Common myeloid progenitor, CD34-positive (primary cell): ENCODE results near the gene MCF2L. TPM values are rescaled to one million over a fixed set of nuclear protein-coding genes. Genes with fewer than 3 reads are reported as not detected.

Source experiments
- CTCF ChIA-PET: fragments of 350-600 bp; sonication (Branson Sonifier 250); formaldehyde crosslinking; loops from one replicate; lab custom pipeline; 2021; ENCODE audit warnings: antibody characterized with exemption; lab: Charles Lee
- POLR2A ChIA-PET: fragments of 350-600 bp; sonication (Branson Sonifier 250); formaldehyde crosslinking; loops from one replicate; lab custom pipeline; 2021; ENCODE audit warnings: antibody characterized with exemption; lab: Charles Lee
- DNase-seq, 3 donors: peaks; one replicate each; pipeline versions ENCODE4 v3.0.0 to v3.0.0-alpha.2; 2013
- H3K27ac ChIP-seq, 2 experiments: 1 replicate in 1 of 2; 2 replicates in 1 of 2; pipeline ENCODE4 v1.7.0; 2013; ENCODE audit warnings: inconsistent platforms in 2 of 2, low read length in 2 of 2, mild to moderate bottlenecking in 2 of 2, low read depth in 1 of 2, moderate library complexity in 1 of 2; ENCODE audit not compliant: severe bottlenecking in 2 of 2, insufficient read depth in 1 of 2, poor library complexity in 1 of 2
- H3K27me3 ChIP-seq, 5 experiments: replicated peaks in 2 of 5; 1 replicate in 3 of 5; 2 replicates in 2 of 5; pipeline versions ENCODE4 v1.6.1 to v1.7.0; 2013; ENCODE audit warnings: low read length in 4 of 5, mild to moderate bottlenecking in 2 of 5, moderate library complexity in 2 of 5, inconsistent platforms in 1 of 5; ENCODE audit not compliant: insufficient read depth in 5 of 5, control insufficient read depth in 4 of 5
- H3K36me3 ChIP-seq, 4 experiments: 1 replicate in 2 of 4; 2 replicates in 2 of 4; pipeline versions ENCODE4 v1.6.1 to v1.7.0; 2013; ENCODE audit warnings: low read length in 3 of 4, control low read depth in 1 of 4, mild to moderate bottlenecking in 1 of 4; ENCODE audit not compliant: control insufficient read depth in 4 of 4, insufficient read depth in 4 of 4
- H3K4me1 ChIP-seq, 4 experiments: 1 replicate in 3 of 4; 2 replicates in 1 of 4; pipeline versions ENCODE4 v1.6.1 to v1.7.1; 2013; ENCODE audit warnings: low read length in 3 of 4, mild to moderate bottlenecking in 3 of 4, control low read depth in 1 of 4, inconsistent platforms in 1 of 4, moderate library complexity in 1 of 4; ENCODE audit not compliant: control insufficient read depth in 4 of 4, insufficient read depth in 4 of 4; ENCODE audit errors: control extremely low read depth in 1 of 4
- H3K4me3 ChIP-seq, 7 experiments: 1 replicate in 4 of 7; 2 replicates in 3 of 7; pipeline versions ENCODE4 v1.5.1 to v1.7.0; 2013; ENCODE audit warnings: mild to moderate bottlenecking in 7 of 7, low read length in 6 of 7, moderate library complexity in 6 of 7, inconsistent platforms in 2 of 7, low read depth in 2 of 7, control low read depth in 1 of 7; ENCODE audit not compliant: insufficient read depth in 4 of 7, control insufficient read depth in 1 of 7; ENCODE audit errors: extremely low read depth in 1 of 7
- H3K9me3 ChIP-seq, 5 experiments: 1 replicate in 4 of 5; 2 replicates in 1 of 5; pipeline versions ENCODE4 v1.6.1 to v1.7.1; 2013; ENCODE audit warnings: low read length in 4 of 5, mild to moderate bottlenecking in 2 of 5, inconsistent platforms in 1 of 5, low read depth in 1 of 5, moderate library complexity in 1 of 5; ENCODE audit not compliant: control insufficient read depth in 4 of 5, insufficient read depth in 2 of 5; ENCODE audit errors: control extremely low read depth in 1 of 5
- WGBS: methylation state at CpG from one replicate; pipeline ENCODE4 v1.1.5; 2013; ENCODE audit not compliant: insufficient coverage; 5-methylcytosine and 5-hydroxymethylcytosine counted together
- polyA plus RNA-seq: library from polyadenylated mRNA; unstranded; fragments of 120-200 nt; gene quantifications from one replicate; pipeline ENCODE4 v1.2.1, GENCODE V29; 2013

The MCF2L gene
- polyA plus RNA-seq: 1.3 TPM

GRCh38 chr13:112968910-112969691 is at the start of gene MCF2L:
Gene MCF2L, plus strand, starts transcription at chr13:112969214. Its CDS starts 166 bp downstream, at chr13:112969380.
- ChIA-PET POLR2A (interaction anchor here (1.3 kb wide), 1 partner anchor 32 kb away, joined by 3 read pairs; no protein-coding TSS in a partner anchor), CTCF (interaction anchor here (0.6 to 4.0 kb wide), 16 partner anchors 9 to 329 kb away, joined by 3 to 32 read pairs (median 4); no protein-coding TSS in a partner anchor)
- peaks cover 0 to 5% (median 0%) of the 10 kb centered on the region in 5 experiments for H3K9me3 ChIP-seq
- peaks cover 0 to 24% (median 12%) of the 10 kb centered on the region in 5 experiments for H3K27me3 ChIP-seq
- no peaks in the 10 kb centered on the region for H3K36me3 ChIP-seq
- peak; percentile 72 to 86 (median 84) for DNase-seq
- H3K4me1 ChIP-seq: peaks cover 0 to 24% (median 19%) of the 10 kb centered on the region in 4 experiments
- H3K4me3 ChIP-seq: peak within 1 kb of the TSS in 6 of 7 experiments; percentile 40 to 75 (median 61)
- WGBS: 0% methylated on average over 36 of the region's 69 CpGs
- H3K27ac ChIP-seq: no peak within 1 kb of the TSS

- peaks cover 0 to 4% (median 0%) of the 10 kb centered on the region in 5 experiments for H3K9me3 ChIP-seq
Measured at GRCh38 chr13:112923962-112924361, 45.1 kb upstream of the MCF2L start.

GRCh38 chr13:112924365-112924764 is 44.6 kb upstream of the MCF2L start:
- Histone ChIP-seq H3K4me3 (no peak overlapping the region), H3K9me3 (peaks cover 0 to 4% (median 0%) of the 10 kb centered on the region in 5 experiments), H3K27ac (no peak overlapping the region), H3K36me3 (no peaks in the 10 kb centered on the region), H3K4me1 (peaks cover 0 to 12% (median 9%) of the 10 kb centered on the region in 4 experiments), H3K27me3 (peaks cover 0 to 5% (median 0%) of the 10 kb centered on the region in 5 experiments)
- WGBS: no CpG with 5 or more reads among the region's 2 CpGs
- POLR2A ChIA-PET: no interaction called here
- CTCF ChIA-PET: interaction anchor here (1.2 kb wide), 1 partner anchor 13 kb away, joined by 3 read pairs; no protein-coding TSS in a partner anchor
- no peak for DNase-seq

More at GRCh38 chr13:112923962-112924361, 45.1 kb upstream of the MCF2L start:
- WGBS: 100% methylated on average over 2 of the region's 12 CpGs
- no peak overlapping the region for H3K27ac ChIP-seq
- H3K4me1 ChIP-seq: peaks cover 0 to 8% (median 5%) of the 10 kb centered on the region in 4 experiments
- H3K27me3 ChIP-seq: peaks cover 0 to 2% (median 0%) of the 10 kb centered on the region in 5 experiments
- no peak for DNase-seq
- no peak overlapping the region for H3K4me3 ChIP-seq
- POLR2A ChIA-PET: interaction anchor here (0.7 kb wide), 1 partner anchor 900 kb away, joined by 3 read pairs; no protein-coding TSS in a partner anchor
- CTCF ChIA-PET: no interaction called here
- H3K36me3 ChIP-seq: no peaks in the 10 kb centered on the region

- H3K9me3 ChIP-seq: peaks cover 0 to 4% (median 0%) of the 10 kb centered on the region in 5 experiments
- no peak for DNase-seq
- no peak overlapping the region for H3K4me3 ChIP-seq
- peaks cover 0 to 5% (median 0%) of the 10 kb centered on the region in 5 experiments for H3K27me3 ChIP-seq
- ChIA-PET CTCF (no interaction called here), POLR2A (no interaction called here)
- peaks cover 3 to 19% (median 17%) of the 10 kb centered on the region in 4 experiments for H3K4me1 ChIP-seq
- no peak overlapping the region for H3K27ac ChIP-seq
- WGBS: 97% methylated on average over 15 of the region's 15 CpGs
- H3K36me3 ChIP-seq: no peaks in the 10 kb centered on the region
Measured at GRCh38 chr13:112926003-112926402, 43.0 kb upstream of the MCF2L start.

GRCh38 chr13:112926993-112927392 is 42.0 kb upstream of the MCF2L start:
- peaks cover 0 to 5% (median 0%) of the 10 kb centered on the region in 5 experiments for H3K27me3 ChIP-seq
- CTCF ChIA-PET: no interaction called here
- peaks cover 3 to 19% (median 17%) of the 10 kb centered on the region in 4 experiments for H3K4me1 ChIP-seq
- no peak overlapping the region for H3K4me3 ChIP-seq
- peaks cover 0 to 4% (median 0%) of the 10 kb centered on the region in 5 experiments for H3K9me3 ChIP-seq
- POLR2A ChIA-PET: interaction anchor here (0.5 kb wide), 1 partner anchor 37 kb away, joined by 4 read pairs; no protein-coding TSS in a partner anchor
- 98% methylated on average over 5 of the region's 5 CpGs for WGBS
- H3K36me3 ChIP-seq: no peaks in the 10 kb centered on the region
- no peak for DNase-seq
- no peak overlapping the region for H3K27ac ChIP-seq

- ChIA-PET POLR2A (no interaction called here), CTCF (interaction anchor here (1.0 kb wide), 1 partner anchor 10 kb away, joined by 3 read pairs; no protein-coding TSS in a partner anchor)
- Histone ChIP-seq H3K27me3 (peaks cover 0 to 5% (median 0%) of the 10 kb centered on the region in 5 experiments), H3K4me3 (peak overlapping the region in 1 of 7 experiments; percentile 58), H3K4me1 (peaks cover 3 to 19% (median 17%) of the 10 kb centered on the region in 4 experiments), H3K27ac (no peak overlapping the region), H3K36me3 (no peaks in the 10 kb centered on the region), H3K9me3 (peaks cover 0 to 4% (median 0%) of the 10 kb centered on the region in 5 experiments)
- 56% methylated on average over 11 of the region's 21 CpGs for WGBS
- peak in 1 of 3 donors; percentile 6 for DNase-seq
Measured at GRCh38 chr13:112928020-112928971, 40.7 kb upstream of the MCF2L start.
